ENCODE results near the gene GRAMD1B. TPM values are rescaled to one million over a fixed set of nuclear protein-coding genes. Genes with fewer than 3 reads are reported as not detected.
A peak's percentile ranks its signal among the peaks of the same experiment; 100 is the strongest.

The GRAMD1B gene
- total RNA-seq, 1 donor from 2014 or later: 8.8 TPM

- no peak for TF ChIP-seq CTCF (IDR thresholded peaks at IDR 0.05; ENCODE audit: insufficient read depth, low read length, poor library complexity, severe bottlenecking)
- Histone ChIP-seq H3K27me3 (ENCODE audit: control insufficient read depth, insufficient read depth, low read length) (no peaks in the 10 kb centered on the region), H3K36me3 (ENCODE audit: control insufficient read depth, insufficient read depth, low read length) (no peaks in the 10 kb centered on the region), H3K4me3 (ENCODE audit: low read depth, low read length) (no peak overlapping the region)
- no peak for DNase-seq (ENCODE audit: low read depth)
Measured at GRCh38 chr11:123588117-123588863, 158.2 kb downstream of the GRAMD1B start.

DNA sequence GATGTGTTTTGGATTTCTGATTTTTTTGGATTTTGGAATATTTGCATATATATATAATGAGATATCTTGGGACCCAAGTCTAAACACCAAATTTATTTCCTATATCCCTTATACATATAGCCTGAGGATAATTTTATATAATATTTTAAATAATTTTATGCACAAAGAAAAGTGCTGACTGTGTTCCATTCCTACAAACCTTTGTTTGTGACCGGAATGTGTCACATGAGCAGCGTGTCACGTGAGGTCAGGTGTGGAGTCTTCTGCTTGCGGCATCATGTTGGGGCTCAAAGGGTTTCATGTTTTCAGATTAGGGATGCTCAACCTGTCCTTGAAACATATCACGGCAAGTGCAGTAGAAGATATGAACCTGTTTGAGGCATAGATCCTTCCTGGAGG is 158.8 kb downstream of the GRAMD1B start:
- H3K27me3 ChIP-seq (ENCODE audit: control insufficient read depth, insufficient read depth, low read length): no peaks in the 10 kb centered on the region
- no peak for TF ChIP-seq CTCF (IDR thresholded peaks at IDR 0.05; ENCODE audit: insufficient read depth, low read length, poor library complexity, severe bottlenecking)
- no peak overlapping the region for H3K4me3 ChIP-seq (ENCODE audit: low read depth, low read length)
- no peaks in the 10 kb centered on the region for H3K36me3 ChIP-seq (ENCODE audit: control insufficient read depth, insufficient read depth, low read length)
- no peak for DNase-seq (ENCODE audit: low read depth)

GRCh38 chr11:123590296-123590912 is 160.3 kb downstream of the GRAMD1B start:
- Histone ChIP-seq H3K4me3 (ENCODE audit: low read depth, low read length) (no peak overlapping the region), H3K36me3 (ENCODE audit: control insufficient read depth, insufficient read depth, low read length) (no peaks in the 10 kb centered on the region), H3K27me3 (ENCODE audit: control insufficient read depth, insufficient read depth, low read length) (no peaks in the 10 kb centered on the region)
- no peak for TF ChIP-seq CTCF (IDR thresholded peaks at IDR 0.05; ENCODE audit: insufficient read depth, low read length, poor library complexity, severe bottlenecking)
- DNase-seq (ENCODE audit: low read depth): peak; percentile 64

DNA sequence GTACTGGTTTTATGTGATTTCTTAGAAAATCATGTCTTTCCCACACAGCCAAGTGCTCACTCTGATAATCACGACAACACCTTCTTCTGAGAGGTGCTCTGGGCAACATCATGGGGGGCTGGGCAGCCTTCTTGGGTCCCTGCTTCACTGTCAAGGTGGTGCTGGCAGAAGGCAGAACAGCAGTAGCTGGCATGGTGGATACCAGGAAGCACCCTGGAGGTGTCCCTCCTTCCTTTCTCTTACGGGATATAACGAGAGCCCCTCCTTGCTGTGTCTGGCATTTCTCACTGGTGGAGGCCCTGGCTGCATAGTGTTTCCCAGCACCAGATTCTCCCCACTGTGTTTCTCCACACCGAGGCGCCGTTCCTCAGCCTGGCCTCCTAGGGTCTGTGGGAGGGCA is 163.5 kb downstream of the GRAMD1B start:
- Histone ChIP-seq H3K27me3 (ENCODE audit: control insufficient read depth, insufficient read depth, low read length) (no peaks in the 10 kb centered on the region), H3K4me3 (ENCODE audit: low read depth, low read length) (no peak overlapping the region), H3K36me3 (ENCODE audit: control insufficient read depth, insufficient read depth, low read length) (no peaks in the 10 kb centered on the region)
- no peak for TF ChIP-seq CTCF (IDR thresholded peaks at IDR 0.05; ENCODE audit: insufficient read depth, low read length, poor library complexity, severe bottlenecking)
- DNase-seq (ENCODE audit: low read depth): no peak

- H3K4me3 ChIP-seq (ENCODE audit: low read depth, low read length): no peak overlapping the region
- no peaks in the 10 kb centered on the region for H3K27me3 ChIP-seq (ENCODE audit: control insufficient read depth, insufficient read depth, low read length)
- no peak for TF ChIP-seq CTCF (IDR thresholded peaks at IDR 0.05; ENCODE audit: insufficient read depth, low read length, poor library complexity, severe bottlenecking)
- no peak for DNase-seq (ENCODE audit: low read depth)
- H3K36me3 ChIP-seq (ENCODE audit: control insufficient read depth, insufficient read depth, low read length): no peaks in the 10 kb centered on the region
Measured at GRCh38 chr11:123594188-123594901, 164.3 kb downstream of the GRAMD1B start.
